H9 (cell line): ENCODE measurements around the gene MAP3K8. TPM values are rescaled to one million over a fixed set of nuclear protein-coding genes. Genes with fewer than 3 reads are reported as not detected.

Experiments used
- DNase-seq: peaks from one replicate; pipeline ENCODE4 v3.0.0-alpha.2; 2017
- H2AFZ ChIP-seq: one replicate; pipeline ENCODE4 v1.6.1; 2013; ENCODE audit warnings: mild to moderate bottlenecking, low read length, control low read depth, moderate library complexity
- H2AK5ac ChIP-seq: 2 replicates; pipeline ENCODE4 v1.6.1; 2013; ENCODE audit warnings: low read length, control low read depth, mixed read lengths; ENCODE audit not compliant: insufficient read length
- H2BK120ac ChIP-seq: one replicate; pipeline ENCODE4 v1.6.1; 2013; ENCODE audit warnings: low read depth, mild to moderate bottlenecking, low read length, control low read depth, inconsistent platforms; ENCODE audit not compliant: poor library complexity, severe bottlenecking
- H2BK12ac ChIP-seq: 2 replicates; pipeline ENCODE4 v1.6.1; 2013; ENCODE audit warnings: low read length, control low read depth, mixed read lengths, low read depth; ENCODE audit not compliant: insufficient read length
- H2BK15ac ChIP-seq: 2 replicates; pipeline ENCODE4 v1.6.1; 2013; ENCODE audit warnings: low read depth, low read length, control low read depth
- H2BK20ac ChIP-seq: one replicate; pipeline ENCODE4 v1.6.1; 2013; ENCODE audit warnings: low read depth, mild to moderate bottlenecking, low read length, control low read depth, inconsistent platforms; ENCODE audit not compliant: poor library complexity, severe bottlenecking
- H2BK5ac ChIP-seq: 2 replicates; pipeline ENCODE4 v1.6.1; 2013; ENCODE audit warnings: low read length, control low read depth, mixed read lengths; ENCODE audit not compliant: insufficient read length
- H3K14ac ChIP-seq: 2 replicates; pipeline ENCODE4 v1.6.1; 2013; ENCODE audit warnings: low read length, control low read depth; ENCODE audit not compliant: insufficient read depth
- H3K18ac ChIP-seq: 2 replicates; pipeline ENCODE4 v1.6.1; 2013; ENCODE audit warnings: low read depth, mild to moderate bottlenecking, mixed read lengths, low read length, control low read depth; ENCODE audit not compliant: insufficient read length
- H3K23ac ChIP-seq: 2 replicates; pipeline ENCODE4 v1.6.1; 2013; ENCODE audit warnings: low read length, control low read depth, mixed read lengths, low read depth; ENCODE audit not compliant: insufficient read length
- H3K23me2 ChIP-seq: 2 replicates; pipeline ENCODE4 v1.6.1; 2013; ENCODE audit warnings: low read depth, mild to moderate bottlenecking, mixed read lengths, low read length, control low read depth; ENCODE audit not compliant: insufficient read length, poor library complexity, severe bottlenecking
- H3K27ac ChIP-seq: 2 replicates; pipeline ENCODE4 v1.5.1; 2013; ENCODE audit warnings: low read length, control low read depth, mixed read lengths, low read depth; ENCODE audit not compliant: insufficient read length
- H3K27me3 ChIP-seq: 2 replicates; pipeline ENCODE4 v1.6.1; 2013; ENCODE audit warnings: low read length, control low read depth, inconsistent platforms; ENCODE audit not compliant: insufficient read depth
- H3K4ac ChIP-seq: 2 replicates; pipeline ENCODE4 v1.6.1; 2013; ENCODE audit warnings: low read depth, mild to moderate bottlenecking, control low read depth, inconsistent platforms, low read length, moderate library complexity
- H3K4me1 ChIP-seq: 2 replicates; pipeline ENCODE4 v1.6.1; 2013; ENCODE audit warnings: low read length, control low read depth, inconsistent platforms; ENCODE audit not compliant: insufficient read depth
- H3K4me2 ChIP-seq: 2 replicates; pipeline ENCODE4 v1.6.1; 2013; ENCODE audit warnings: low read length, control low read depth, mixed read lengths; ENCODE audit not compliant: insufficient read length, insufficient read depth
- H3K56ac ChIP-seq: 2 replicates; pipeline ENCODE4 v1.6.1; 2013; ENCODE audit warnings: low read depth, mild to moderate bottlenecking, mixed read lengths, low read length, control low read depth; ENCODE audit not compliant: insufficient read length
- H3K79me1 ChIP-seq: 2 replicates; pipeline ENCODE4 v1.6.1; 2013; ENCODE audit warnings: low read depth, mild to moderate bottlenecking, moderate library complexity, low read length, control low read depth, inconsistent platforms; ENCODE audit not compliant: insufficient read depth, poor library complexity, severe bottlenecking
- H3K79me2 ChIP-seq: 2 replicates; pipeline ENCODE4 v1.6.1; 2013; ENCODE audit warnings: low read length, control low read depth, inconsistent platforms; ENCODE audit not compliant: insufficient read depth
- H3K9ac ChIP-seq: 2 replicates; pipeline ENCODE4 v1.6.1; 2013; ENCODE audit warnings: low read length, control low read depth, mixed read lengths; ENCODE audit not compliant: insufficient read length; ENCODE audit errors: extremely low read depth
- H3K9me3 ChIP-seq: one replicate; pipeline ENCODE4 v1.6.1; 2013; ENCODE audit warnings: low read depth, low read length, inconsistent platforms; ENCODE audit not compliant: control insufficient read depth
- H3T11ph ChIP-seq: one replicate; pipeline ENCODE4 v1.6.1; 2013; ENCODE audit warnings: mild to moderate bottlenecking, low read length, control low read depth, inconsistent platforms
- H4K20me1 ChIP-seq: one replicate; pipeline ENCODE4 v1.6.1; 2013; ENCODE audit not compliant: control insufficient read depth, insufficient read length, insufficient read depth
- H4K5ac ChIP-seq: 2 replicates; pipeline ENCODE4 v1.6.1; 2013; ENCODE audit warnings: low read depth, mild to moderate bottlenecking, mixed read lengths, low read length, control low read depth; ENCODE audit not compliant: insufficient read length
- H4K8ac ChIP-seq: replicated peaks from 2 replicates; pipeline ENCODE4 v1.6.1; 2013; ENCODE audit warnings: low read length, control low read depth, mixed read lengths, low read depth; ENCODE audit not compliant: insufficient read length
- H4K91ac ChIP-seq: 2 replicates; pipeline ENCODE4 v1.6.1; 2013; ENCODE audit warnings: low read depth, mild to moderate bottlenecking, moderate library complexity, mixed read lengths, low read length, control low read depth; ENCODE audit not compliant: insufficient read length
- H3K27ac Mint-ChIP-seq, 3 experiments: 2 replicates in 2 of 3; 3 replicates in 1 of 3; pipeline ENCODE4 v1.8.0; 2020 to 2021; ENCODE audit warnings: mixed read lengths in 3 of 3, mild to moderate bottlenecking in 1 of 3, moderate library complexity in 1 of 3
- H3K27me3 Mint-ChIP-seq: 2 replicates; pipeline ENCODE4 v1.8.0; 2021; ENCODE audit warnings: low read depth, mild to moderate bottlenecking, moderate library complexity, mixed read lengths
- H3K36me3 Mint-ChIP-seq, 3 experiments: 2 replicates in 2 of 3; 3 replicates in 1 of 3; pipeline ENCODE4 v1.8.0; 2020 to 2021; ENCODE audit warnings: low read depth in 3 of 3, mixed read lengths in 3 of 3; ENCODE audit not compliant: insufficient read depth in 1 of 3
- H3K4me1 Mint-ChIP-seq, 2 experiments: 2 replicates each; pipeline ENCODE4 v1.8.0; 2020; ENCODE audit warnings: mixed read lengths in 2 of 2
- H3K4me3 Mint-ChIP-seq, 2 experiments: 2 replicates in 1 of 2; 3 replicates in 1 of 2; pipeline ENCODE4 v1.8.0; 2020 to 2021; ENCODE audit warnings: mild to moderate bottlenecking in 2 of 2, mixed read lengths in 2 of 2, moderate library complexity in 1 of 2
- H3K9me3 Mint-ChIP-seq, 2 experiments: 2 replicates in 1 of 2; 3 replicates in 1 of 2; pipeline ENCODE4 v1.8.0; 2020; ENCODE audit warnings: mild to moderate bottlenecking in 2 of 2, mixed read lengths in 2 of 2, moderate library complexity in 1 of 2
- WGBS: extraction: QIAGEN DNeasy Blood & Tissue Kit; methylation state at CpG from one replicate; pipeline ENCODE4 v1.1.7; 2013; ENCODE audit warnings: missing lambda C conversion rate, low lambda C conversion rate, mixed read lengths; ENCODE audit not compliant: insufficient read length; ENCODE audit errors: extremely low coverage; 5-methylcytosine and 5-hydroxymethylcytosine counted together
- total RNA-seq: library from RNA; stranded (reverse); gene quantifications from 2 replicates; pipeline ENCODE4 v1.2.1, GENCODE V29; 2021
- TF ChIP-seq, protein P1 (sequence below): fragments of 200-600 bp; sonication (generic); conservative IDR thresholded peaks from 3 replicates; pipeline ENCODE4 v1.8.0; 2021; ENCODE audit warnings: antibody characterized with exemption, mild to moderate bottlenecking

The MAP3K8 gene
- total RNA-seq, 1 experiment from 2014 or later = 3.5 TPM

DNA sequence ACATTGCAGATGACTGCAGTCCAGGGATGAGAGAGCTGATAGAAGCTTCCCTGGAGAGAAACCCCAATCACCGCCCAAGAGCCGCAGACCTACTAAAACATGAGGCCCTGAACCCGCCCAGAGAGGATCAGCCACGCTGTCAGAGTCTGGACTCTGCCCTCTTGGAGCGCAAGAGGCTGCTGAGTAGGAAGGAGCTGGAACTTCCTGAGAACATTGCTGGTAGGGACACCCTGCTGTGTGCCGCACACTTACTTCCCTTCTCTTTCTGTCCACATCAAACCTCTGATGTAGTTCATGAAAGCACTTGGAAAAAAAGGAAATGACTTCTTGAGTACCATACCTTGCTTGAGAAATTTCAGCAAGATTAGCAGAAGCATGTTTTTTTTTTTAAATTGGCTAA is 25.3 kb downstream of the MAP3K8 start:
- no peak overlapping the region for H3K9ac ChIP-seq
- no peak overlapping the region for H4K8ac ChIP-seq
- H4K20me1 ChIP-seq = no peaks in the 10 kb centered on the region
- H3K4me2 ChIP-seq = no peak overlapping the region
- Mint-ChIP-seq H3K36me3 (peaks cover 2 to 12% (median 9%) of the 10 kb centered on the region in 3 experiments; a peak in 6 of 7 replicates), H3K4me1 (peaks cover 22 to 24% of the 10 kb centered on the region in 2 experiments), H3K27ac (peak overlapping the region in 2 of 3 experiments; percentile 34 to 48; a peak in 3 of 7 replicates), H3K27me3 (no peaks in the 10 kb centered on the region), H3K4me3 (no peak overlapping the region), H3K9me3 (no peaks in the 10 kb centered on the region)
- TF ChIP-seq, protein P1, sequence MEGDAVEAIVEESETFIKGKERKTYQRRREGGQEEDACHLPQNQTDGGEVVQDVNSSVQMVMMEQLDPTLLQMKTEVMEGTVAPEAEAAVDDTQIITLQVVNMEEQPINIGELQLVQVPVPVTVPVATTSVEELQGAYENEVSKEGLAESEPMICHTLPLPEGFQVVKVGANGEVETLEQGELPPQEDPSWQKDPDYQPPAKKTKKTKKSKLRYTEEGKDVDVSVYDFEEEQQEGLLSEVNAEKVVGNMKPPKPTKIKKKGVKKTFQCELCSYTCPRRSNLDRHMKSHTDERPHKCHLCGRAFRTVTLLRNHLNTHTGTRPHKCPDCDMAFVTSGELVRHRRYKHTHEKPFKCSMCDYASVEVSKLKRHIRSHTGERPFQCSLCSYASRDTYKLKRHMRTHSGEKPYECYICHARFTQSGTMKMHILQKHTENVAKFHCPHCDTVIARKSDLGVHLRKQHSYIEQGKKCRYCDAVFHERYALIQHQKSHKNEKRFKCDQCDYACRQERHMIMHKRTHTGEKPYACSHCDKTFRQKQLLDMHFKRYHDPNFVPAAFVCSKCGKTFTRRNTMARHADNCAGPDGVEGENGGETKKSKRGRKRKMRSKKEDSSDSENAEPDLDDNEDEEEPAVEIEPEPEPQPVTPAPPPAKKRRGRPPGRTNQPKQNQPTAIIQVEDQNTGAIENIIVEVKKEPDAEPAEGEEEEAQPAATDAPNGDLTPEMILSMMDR = no peak
- H3K23ac ChIP-seq = no peak overlapping the region
- H3K14ac ChIP-seq = no peak overlapping the region
- H2BK15ac ChIP-seq = no peak overlapping the region
- no peak for DNase-seq
- H3K4ac ChIP-seq = no peak overlapping the region
- no peaks in the 10 kb centered on the region for H3K79me1 ChIP-seq
- no peak overlapping the region for H2BK12ac ChIP-seq
- H2BK120ac ChIP-seq = no peak overlapping the region
- H3K23me2 ChIP-seq = no peaks in the 10 kb centered on the region
- H3K56ac ChIP-seq = no peak overlapping the region
- H3K18ac ChIP-seq = no peak overlapping the region
- no CpG with 5 or more reads among the region's 6 CpGs for WGBS
- no peak overlapping the region for H4K91ac ChIP-seq
- H2AFZ ChIP-seq = no peak overlapping the region
- no peak overlapping the region for H4K5ac ChIP-seq
- H2BK20ac ChIP-seq = no peak overlapping the region
- peaks cover 7% of the 10 kb centered on the region; the same call in 1 of the 2 replicates for H3K4me1 ChIP-seq
- no peak overlapping the region for H3T11ph ChIP-seq
- H3K9me3 ChIP-seq = no peaks in the 10 kb centered on the region
- H3K27me3 ChIP-seq = no peaks in the 10 kb centered on the region
- H3K79me2 ChIP-seq = no peaks in the 10 kb centered on the region
- no peak overlapping the region for H2AK5ac ChIP-seq
- H3K27ac ChIP-seq = no peak overlapping the region
- no peak overlapping the region for H2BK5ac ChIP-seq
